Panc1 (cell line): ENCODE results near the gene BCL2L1.
"Not testable (repeated sequence)": the region's sequence is repeated elsewhere in the genome, so short reads cannot be mapped to it uniquely, and the experiment has no call there.

ENCODE experiments used
- CTCF ChIP-seq: fragments of 450-650 bp; IDR thresholded peaks from 2 replicates; pipeline ENCODE4 v1.5.1; 2017; ENCODE audit warnings: mild to moderate bottlenecking
- POLR2AphosphoS5 ChIP-seq: IDR thresholded peaks from 2 replicates; pipeline ENCODE4 v1.6.1; 2012; ENCODE audit warnings: mild to moderate bottlenecking, low read depth, low read length, moderate library complexity
- REST ChIP-seq, 2 experiments: IDR thresholded peaks; 2 replicates each; pipeline ENCODE4 v1.6.1; 2011 to 2012; ENCODE audit warnings: low read depth in 2 of 2, control low read depth in 1 of 2, low read length in 1 of 2, mild to moderate bottlenecking in 1 of 2, moderate library complexity in 1 of 2; ENCODE audit not compliant: insufficient read depth in 1 of 2
- SIN3A ChIP-seq: IDR thresholded peaks from 2 replicates; pipeline ENCODE4 v1.6.1; 2012; ENCODE audit warnings: low read depth, mild to moderate bottlenecking, low read length, moderate library complexity, borderline replicate concordance; ENCODE audit not compliant: insufficient read depth
- TCF7L2 ChIP-seq: IDR thresholded peaks from 2 replicates; pipeline ENCODE4 v1.6.1; 2011; ENCODE audit warnings: mild to moderate bottlenecking, low read depth, low read length, inconsistent platforms

GRCh38 chr20:31747028-31747427, 24.4 kb upstream of the BCL2L1 start:
- not testable (repeated sequence) for TF ChIP-seq CTCF; POLR2AphosphoS5; REST (IDR thresholded peaks at IDR 0.05; ENCODE audit: insufficient read depth in 1 of 2, low read depth in 2 of 2, low read length in 1 of 2); TCF7L2; SIN3A
